ENCODE measurements around the gene ALK. TPM values are rescaled to one million over a fixed set of nuclear protein-coding genes. Genes with fewer than 3 reads are reported as not detected.

Gene ALK
- not detected in 2 replicates for total RNA-seq

GRCh38 chr2:29921560-29921915, at the start of gene ALK:
Gene ALK, minus strand, starts transcription at chr2:29921586. Its CDS starts 927 bp downstream, at chr2:29920659.
- DNase-seq (ENCODE audit: low read depth): peak; percentile 78

- DNase-seq (ENCODE audit: low read depth): no peak
These were observed 44.9 kb upstream of the ALK start for GRCh38 chr2:29966266-29966665.

GRCh38 chr2:29963972-29964570, 42.7 kb upstream of the ALK start:
- DNase-seq (ENCODE audit: low read depth): no peak

- DNase-seq (ENCODE audit: low read depth): no peak
These were observed 41.5 kb upstream of the ALK start for GRCh38 chr2:29962922-29963321.

- no peak for DNase-seq (ENCODE audit: low read depth)
These were observed 32.9 kb upstream of the ALK start for GRCh38 chr2:29954316-29954715.

- DNase-seq (ENCODE audit: low read depth): no peak
These were observed 31.6 kb upstream of the ALK start for GRCh38 chr2:29952973-29953372.

- no peak for DNase-seq (ENCODE audit: low read depth)
These were observed 30.2 kb upstream of the ALK start for GRCh38 chr2:29951576-29951975.

- peak; percentile 76 for DNase-seq (ENCODE audit: low read depth)
These were observed 29.1 kb upstream of the ALK start for GRCh38 chr2:29950481-29950880.

- DNase-seq (ENCODE audit: low read depth): no peak
These were observed 27.7 kb upstream of the ALK start for GRCh38 chr2:29949042-29949441.

GRCh38 chr2:29946505-29946904, 25.1 kb upstream of the ALK start:
- DNase-seq (ENCODE audit: low read depth): no peak

- no peak for DNase-seq (ENCODE audit: low read depth)
These were observed 21.3 kb upstream of the ALK start for GRCh38 chr2:29942711-29943110.

GRCh38 chr2:29940706-29941105, 19.3 kb upstream of the ALK start:
- DNase-seq (ENCODE audit: low read depth): no peak

- DNase-seq (ENCODE audit: low read depth): no peak
These were observed 14.6 kb upstream of the ALK start for GRCh38 chr2:29936020-29936419.

- no peak for DNase-seq (ENCODE audit: low read depth)
These were observed 10.4 kb upstream of the ALK start for GRCh38 chr2:29931818-29932217.

- DNase-seq (ENCODE audit: low read depth): peak; percentile 64
These were observed 1.8 kb upstream of the ALK start for GRCh38 chr2:29923110-29923721.

GRCh38 chr2:29922605-29923004, 1.2 kb upstream of the ALK start:
- DNase-seq (ENCODE audit: low read depth): no peak

GRCh38 chr2:29920631-29921559, 491 bp downstream of the ALK start:
- no peak for DNase-seq (ENCODE audit: low read depth)

GRCh38 chr2:29920130-29920577, 1.2 kb downstream of the ALK start:
- DNase-seq (ENCODE audit: low read depth): peak; percentile 8

- no peak for DNase-seq (ENCODE audit: low read depth)
These were observed 2.4 kb downstream of the ALK start for GRCh38 chr2:29918941-29919340.

- DNase-seq (ENCODE audit: low read depth): no peak
These were observed 3.6 kb downstream of the ALK start for GRCh38 chr2:29917781-29918180.

GRCh38 chr2:29916571-29916970, 4.8 kb downstream of the ALK start:
- no peak for DNase-seq (ENCODE audit: low read depth)

GRCh38 chr2:29910960-29911359, 10.4 kb downstream of the ALK start:
- DNase-seq (ENCODE audit: low read depth): no peak

GRCh38 chr2:29910465-29910864, 10.9 kb downstream of the ALK start:
- DNase-seq (ENCODE audit: low read depth): no peak

All from renal cortical epithelial cell (primary cell).